Neural cell (in vitro differentiated cells): Measurements from ENCODE around the gene BRD3OS. TPM values are rescaled to one million over a fixed set of nuclear protein-coding genes. Genes with fewer than 3 reads are reported as not detected.

Experiments used
- H2AFZ ChIP-seq: fragments of 200-600, 300-800 bp; sonication (generic), shearing (Covaris generic); 2 replicates; pipeline ENCODE4 v1.6.0; 2014; ENCODE audit warnings: low read depth, mild to moderate bottlenecking, antibody characterized with exemption, low read length, moderate library complexity
- H3F3A ChIP-seq: fragments of 200-600 bp; shearing (Covaris generic); 2 replicates; pipeline ENCODE4 v1.6.1; 2016; ENCODE audit warnings: mild to moderate bottlenecking, moderate library complexity, mixed read lengths, antibody characterized with exemption, low read length; ENCODE audit not compliant: insufficient read depth, poor library complexity, severe bottlenecking
- H3K27ac ChIP-seq: fragments of 200-600, 300-800 bp; sonication (generic), shearing (Covaris generic); 2 replicates; pipeline ENCODE4 v1.5.1; 2014; ENCODE audit warnings: mild to moderate bottlenecking, low read length, moderate library complexity
- H3K27me3 ChIP-seq: fragments of 300-800, 200-600 bp; sonication (generic), shearing (Covaris generic); 2 replicates; pipeline ENCODE4 v1.6.0; 2014; ENCODE audit warnings: mild to moderate bottlenecking, low read depth, low read length, moderate library complexity; ENCODE audit not compliant: insufficient read depth
- H3K36me3 ChIP-seq: fragments of 300-800, 200-600 bp; sonication (generic), shearing (Covaris generic); 2 replicates; pipeline ENCODE4 v1.5.1; 2014; ENCODE audit warnings: mild to moderate bottlenecking, antibody characterized with exemption, low read length, moderate library complexity; ENCODE audit not compliant: insufficient read depth
- H3K4me2 ChIP-seq: fragments of 300-800, 200-600 bp; sonication (generic), shearing (Covaris generic); 2 replicates; pipeline ENCODE4 v1.6.0; 2014; ENCODE audit warnings: mild to moderate bottlenecking, low read length
- H3K4me3 ChIP-seq: fragments of 300-800, 200-600 bp; sonication (generic), shearing (Covaris generic); 2 replicates; pipeline ENCODE4 v1.5.1; 2014; ENCODE audit warnings: mild to moderate bottlenecking, low read length, moderate library complexity
- H3K79me2 ChIP-seq: fragments of 200-600 bp; shearing (Covaris generic); replicated peaks from 2 replicates; pipeline ENCODE4 v1.6.0; 2014; ENCODE audit warnings: mild to moderate bottlenecking, low read length, moderate library complexity; ENCODE audit not compliant: insufficient read depth
- H3K9ac ChIP-seq: fragments of 300-800, 200-600 bp; sonication (generic), shearing (Covaris generic); 2 replicates; pipeline ENCODE4 v1.6.1; 2016; ENCODE audit warnings: mild to moderate bottlenecking, low read length, mixed read lengths
- H3K9me2 ChIP-seq: fragments of 200-600 bp; shearing (Covaris generic); 2 replicates; pipeline ENCODE4 v1.6.1; 2016; ENCODE audit warnings: mild to moderate bottlenecking, low read length, mixed read lengths; ENCODE audit not compliant: insufficient read depth
- H3K9me3 ChIP-seq: fragments of 200-600, 300-800 bp; sonication (generic), shearing (Covaris generic); 2 replicates; pipeline ENCODE4 v1.6.1; 2016; ENCODE audit warnings: mild to moderate bottlenecking, mixed run types, low read length, moderate library complexity, mixed read lengths
- H4K20me1 ChIP-seq: fragments of 200-600 bp; shearing (Covaris generic); 2 replicates; pipeline ENCODE4 v1.6.1; 2016; ENCODE audit warnings: mild to moderate bottlenecking, mixed run types; ENCODE audit not compliant: insufficient read depth
- CTCF ChIP-seq: fragments of 450-650 bp; IDR thresholded peaks from 2 replicates; pipeline ENCODE4 v1.5.1; 2014; ENCODE audit warnings: antibody characterized with exemption, mild to moderate bottlenecking, moderate library complexity; ENCODE audit not compliant: poor library complexity, severe bottlenecking
- EP300 ChIP-seq: fragments of 450-650 bp; conservative IDR thresholded peaks from 2 replicates; pipeline ENCODE4 v1.6.1; 2014; ENCODE audit warnings: antibody characterized with exemption, mild to moderate bottlenecking, moderate library complexity; ENCODE audit not compliant: poor library complexity, severe bottlenecking
- EZH2 ChIP-seq: fragments of 200-600, 300-800 bp; shearing (Covaris generic), sonication (generic); IDR thresholded peaks from 2 replicates; pipeline ENCODE4 v1.6.1; 2014; ENCODE audit warnings: antibody characterized with exemption, low read length, borderline replicate concordance, mild to moderate bottlenecking; ENCODE audit not compliant: insufficient read depth, poor library complexity, severe bottlenecking
- MXI1 ChIP-seq: fragments of 450-650 bp; conservative IDR thresholded peaks from 2 replicates; pipeline ENCODE4 v1.6.1; 2014; ENCODE audit warnings: antibody characterized with exemption, mild to moderate bottlenecking; ENCODE audit not compliant: poor library complexity, severe bottlenecking
- POLR2AphosphoS5 ChIP-seq: IDR thresholded peaks from 2 replicates; pipeline ENCODE4 v1.6.1; 2012
- RAD21 ChIP-seq: fragments of 450-650 bp; conservative IDR thresholded peaks from 2 replicates; pipeline ENCODE4 v1.6.1; 2014; ENCODE audit warnings: antibody characterized with exemption, mild to moderate bottlenecking, moderate library complexity
- SMC3 ChIP-seq: fragments of 450-650 bp; conservative IDR thresholded peaks from 2 replicates; pipeline ENCODE4 v1.6.1; 2014; ENCODE audit warnings: antibody characterized with exemption, mild to moderate bottlenecking, moderate library complexity; ENCODE audit not compliant: poor library complexity
- TAF1 ChIP-seq: IDR thresholded peaks from 2 replicates; pipeline ENCODE4 v1.6.1; 2012; ENCODE audit warnings: low read depth
- polyA plus RNA-seq: library from polyadenylated mRNA; depleted of rRNA; stranded (reverse); fragments of >200 nt; gene quantifications from 2 replicates; pipeline ENCODE4 v1.2.3, GENCODE V29; 2014
- TF ChIP-seq, protein P1 (sequence below): IDR thresholded peaks from 2 replicates; pipeline ENCODE4 v1.6.1; 2012; ENCODE audit warnings: borderline replicate concordance

Gene BRD3OS
- polyA plus RNA-seq, 1 donor from 2014 or later = 49.5 TPM

GRCh38 chr9:134037641-134038040 is 12.4 kb downstream of the BRD3OS start:
- Histone ChIP-seq H3K9ac (no peak overlapping the region), H3K4me2 (no peak overlapping the region), H3K9me2 (no peaks in the 10 kb centered on the region), H4K20me1 (no peaks in the 10 kb centered on the region), H2AFZ (no peak overlapping the region), H3K36me3 (peaks cover 9% of the 10 kb centered on the region), H3K27ac (no peak overlapping the region), H3K4me3 (no peak overlapping the region), H3K9me3 (no peaks in the 10 kb centered on the region), H3K79me2 (no peaks in the 10 kb centered on the region), H3K27me3 (no peaks in the 10 kb centered on the region), H3F3A (no peaks in the 10 kb centered on the region)
- no peak for TF ChIP-seq TAF1
- no peak for TF ChIP-seq EP300
- TF ChIP-seq SMC3 = no peak
- no peak for TF ChIP-seq POLR2AphosphoS5

DNA sequence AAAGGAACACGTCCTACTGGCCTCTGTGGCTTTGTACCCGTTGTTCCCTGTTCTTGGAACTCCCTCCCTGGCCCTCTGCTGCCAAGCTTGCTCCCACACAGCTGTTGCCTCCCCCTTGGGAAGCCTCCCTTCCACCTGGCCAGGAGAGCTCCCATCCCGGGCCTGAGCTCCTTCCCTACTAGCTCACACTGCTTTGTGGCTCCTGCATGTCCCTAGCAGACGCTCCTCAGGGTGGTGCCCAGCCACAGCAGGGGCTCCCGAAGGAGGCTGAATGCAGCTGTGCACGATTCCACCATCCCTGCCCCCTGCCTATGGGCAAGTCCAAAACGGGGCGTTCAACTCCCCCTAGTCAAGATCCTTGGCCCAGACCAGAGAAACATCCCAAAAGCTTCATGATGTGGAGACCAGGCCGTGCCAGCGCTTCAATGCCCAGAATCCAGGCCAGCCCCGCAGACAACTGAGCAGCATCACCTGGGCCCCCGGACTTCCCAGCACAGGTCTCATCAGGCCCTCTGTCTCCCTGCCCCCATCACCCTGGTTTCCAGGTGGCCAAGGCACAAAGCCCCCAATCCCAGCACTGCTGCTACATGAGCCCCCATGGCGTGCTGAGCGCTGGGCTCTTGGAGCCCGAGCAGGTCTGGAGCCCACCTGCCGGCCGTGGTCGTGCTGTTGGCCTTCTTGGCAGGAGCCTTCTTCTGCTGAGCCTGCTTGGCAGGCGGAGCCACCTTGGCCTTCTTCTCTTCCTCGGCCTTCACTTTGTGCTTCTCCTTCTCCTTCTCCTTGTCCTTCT is 14.3 kb downstream of the BRD3OS start:
- Histone ChIP-seq H3K4me3 (no peak overlapping the region), H3K27me3 (no peaks in the 10 kb centered on the region), H4K20me1 (no peaks in the 10 kb centered on the region), H3K9me3 (no peaks in the 10 kb centered on the region), H3K4me2 (no peak overlapping the region), H3K79me2 (no peaks in the 10 kb centered on the region), H3K27ac (no peak overlapping the region), H3K9me2 (no peaks in the 10 kb centered on the region), H3F3A (no peaks in the 10 kb centered on the region), H3K36me3 (peaks cover 9% of the 10 kb centered on the region), H3K9ac (no peak overlapping the region), H2AFZ (no peak overlapping the region)
- TF ChIP-seq, protein P1, sequence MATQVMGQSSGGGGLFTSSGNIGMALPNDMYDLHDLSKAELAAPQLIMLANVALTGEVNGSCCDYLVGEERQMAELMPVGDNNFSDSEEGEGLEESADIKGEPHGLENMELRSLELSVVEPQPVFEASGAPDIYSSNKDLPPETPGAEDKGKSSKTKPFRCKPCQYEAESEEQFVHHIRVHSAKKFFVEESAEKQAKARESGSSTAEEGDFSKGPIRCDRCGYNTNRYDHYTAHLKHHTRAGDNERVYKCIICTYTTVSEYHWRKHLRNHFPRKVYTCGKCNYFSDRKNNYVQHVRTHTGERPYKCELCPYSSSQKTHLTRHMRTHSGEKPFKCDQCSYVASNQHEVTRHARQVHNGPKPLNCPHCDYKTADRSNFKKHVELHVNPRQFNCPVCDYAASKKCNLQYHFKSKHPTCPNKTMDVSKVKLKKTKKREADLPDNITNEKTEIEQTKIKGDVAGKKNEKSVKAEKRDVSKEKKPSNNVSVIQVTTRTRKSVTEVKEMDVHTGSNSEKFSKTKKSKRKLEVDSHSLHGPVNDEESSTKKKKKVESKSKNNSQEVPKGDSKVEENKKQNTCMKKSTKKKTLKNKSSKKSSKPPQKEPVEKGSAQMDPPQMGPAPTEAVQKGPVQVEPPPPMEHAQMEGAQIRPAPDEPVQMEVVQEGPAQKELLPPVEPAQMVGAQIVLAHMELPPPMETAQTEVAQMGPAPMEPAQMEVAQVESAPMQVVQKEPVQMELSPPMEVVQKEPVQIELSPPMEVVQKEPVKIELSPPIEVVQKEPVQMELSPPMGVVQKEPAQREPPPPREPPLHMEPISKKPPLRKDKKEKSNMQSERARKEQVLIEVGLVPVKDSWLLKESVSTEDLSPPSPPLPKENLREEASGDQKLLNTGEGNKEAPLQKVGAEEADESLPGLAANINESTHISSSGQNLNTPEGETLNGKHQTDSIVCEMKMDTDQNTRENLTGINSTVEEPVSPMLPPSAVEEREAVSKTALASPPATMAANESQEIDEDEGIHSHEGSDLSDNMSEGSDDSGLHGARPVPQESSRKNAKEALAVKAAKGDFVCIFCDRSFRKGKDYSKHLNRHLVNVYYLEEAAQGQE = no peak
- no peak for TF ChIP-seq TAF1
- no peak for TF ChIP-seq POLR2AphosphoS5
- no peak for TF ChIP-seq RAD21
- TF ChIP-seq EZH2 = no peak
- TF ChIP-seq EP300 = no peak
- TF ChIP-seq MXI1 = no peak
- TF ChIP-seq CTCF = no peak
- no peak for TF ChIP-seq SMC3
